HG02678 (cell line): Measurements from ENCODE around the gene SEPSECS.
A peak's percentile ranks its signal among the peaks of the same experiment; 100 is the strongest.

ENCODE experiments used
- ATAC-seq: cut with Tn5 transposase; IDR thresholded peaks from one replicate; pipeline ENCODE4 v1.9.1; 2021; ENCODE audit warnings: mild to moderate bottlenecking, moderate library complexity; ENCODE audit not compliant: unreplicated experiment

Gene SEPSECS

GRCh38 chr4:25157081-25157480 lies 3.2 kb downstream of the SEPSECS start:
- ATAC-seq, result no peak

- ATAC-seq, result no peak
These were observed 4.3 kb downstream of the SEPSECS start for GRCh38 chr4:25155947-25156346.

- ATAC-seq, result no peak
These were observed 5.5 kb downstream of the SEPSECS start for GRCh38 chr4:25154594-25155265.

- ATAC-seq, result no peak
These were observed 14.2 kb downstream of the SEPSECS start for GRCh38 chr4:25146076-25146475.

- ATAC-seq, result no peak
These were observed 15.3 kb downstream of the SEPSECS start for GRCh38 chr4:25144870-25145481.

- no peak for ATAC-seq
These were observed 17.8 kb downstream of the SEPSECS start for GRCh38 chr4:25142468-25142867.

- no peak for ATAC-seq
These were observed 18.7 kb downstream of the SEPSECS start for GRCh38 chr4:25141592-25141991.

GRCh38 chr4:25133132-25133531 lies 27.1 kb downstream of the SEPSECS start:
- no peak for ATAC-seq

- no peak for ATAC-seq
These were observed 28.3 kb downstream of the SEPSECS start for GRCh38 chr4:25131926-25132325.

- no peak for ATAC-seq
These were observed 28.9 kb downstream of the SEPSECS start for GRCh38 chr4:25131381-25131780.

GRCh38 chr4:25129917-25130316 lies 30.3 kb downstream of the SEPSECS start:
- ATAC-seq, result no peak

GRCh38 chr4:25128671-25129070 lies 31.6 kb downstream of the SEPSECS start:
- no peak for ATAC-seq

- ATAC-seq, result peak; percentile 98
These were observed 37.0 kb downstream of the SEPSECS start for GRCh38 chr4:25123236-25123635.

- ATAC-seq, result no peak
These were observed 39.9 kb downstream of the SEPSECS start for GRCh38 chr4:25120146-25120940.

GRCh38 chr4:25117716-25118472 lies 42.4 kb downstream of the SEPSECS start:
- ATAC-seq, result no peak

GRCh38 chr4:25117274-25117673 lies 43.0 kb downstream of the SEPSECS start:
- no peak for ATAC-seq

GRCh38 chr4:25113915-25114904 lies 46.0 kb downstream of the SEPSECS start:
- no peak for ATAC-seq

GRCh38 chr4:25112995-25113380 lies 47.3 kb downstream of the SEPSECS start:
- no peak for ATAC-seq

- ATAC-seq, result no peak
These were observed 47.8 kb downstream of the SEPSECS start for GRCh38 chr4:25112366-25112994.
